ENCODE results near the gene CD33.

CD33 gene

DNA sequence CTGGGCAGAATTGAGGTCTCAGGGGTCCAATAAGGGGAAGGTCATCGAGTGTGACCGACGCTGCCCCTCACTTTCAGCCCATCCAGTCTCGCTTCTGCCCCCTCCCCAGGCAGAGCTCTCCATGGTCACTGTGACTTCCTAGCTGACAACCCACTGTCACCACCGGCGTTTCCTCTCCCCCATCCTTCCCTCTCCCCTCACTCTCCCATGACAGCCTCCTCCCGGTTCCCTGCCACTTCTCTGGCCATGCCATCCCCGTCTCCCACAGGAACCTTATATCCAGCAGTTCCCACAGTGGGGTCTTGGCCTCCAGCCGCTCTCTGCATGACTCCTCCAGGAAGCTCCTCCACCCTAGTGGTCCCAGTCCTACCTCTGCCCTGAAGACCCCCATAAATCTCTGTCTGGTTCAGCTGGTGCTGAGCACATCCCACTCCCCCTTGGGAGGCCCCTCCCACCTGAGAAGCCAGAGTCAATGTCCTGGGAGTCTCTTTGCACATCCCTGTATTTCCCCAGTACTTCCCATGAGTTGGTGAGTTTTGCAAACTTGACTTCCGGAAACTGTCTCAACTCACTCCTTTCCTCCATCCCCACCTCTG lies 24.7 kb upstream of the CD33 start:
- no peaks in the 10 kb centered on the region for H3K9me3 ChIP-seq (replicated peaks; ENCODE audit: insufficient read depth, low read length)
- H3K79me2 ChIP-seq (ENCODE audit: low read length) = no peaks in the 10 kb centered on the region
- DNase-seq = no peak
- H4K20me1 ChIP-seq (ENCODE audit: insufficient read depth, low read length) = no peaks in the 10 kb centered on the region
- no peak overlapping the region for H3K27ac ChIP-seq (ENCODE audit: low read length)
- H3K4me2 ChIP-seq (ENCODE audit: low read depth, low read length) = no peak overlapping the region
- no peaks in the 10 kb centered on the region; the same call in 1 of the 2 replicates for H3K27me3 ChIP-seq (replicated peaks; ENCODE audit: insufficient read depth, low read length)
- no peaks in the 10 kb centered on the region for H3K4me1 ChIP-seq (ENCODE audit: low read length)
- no peak for TF ChIP-seq EZH2 (optimal IDR thresholded peaks at IDR 0.05; ENCODE audit: low read depth, low read length)
- TF ChIP-seq EZH2phosphoT487 (IDR thresholded peaks at IDR 0.05; ENCODE audit: low read length) = no peak
- TF ChIP-seq, protein P1, sequence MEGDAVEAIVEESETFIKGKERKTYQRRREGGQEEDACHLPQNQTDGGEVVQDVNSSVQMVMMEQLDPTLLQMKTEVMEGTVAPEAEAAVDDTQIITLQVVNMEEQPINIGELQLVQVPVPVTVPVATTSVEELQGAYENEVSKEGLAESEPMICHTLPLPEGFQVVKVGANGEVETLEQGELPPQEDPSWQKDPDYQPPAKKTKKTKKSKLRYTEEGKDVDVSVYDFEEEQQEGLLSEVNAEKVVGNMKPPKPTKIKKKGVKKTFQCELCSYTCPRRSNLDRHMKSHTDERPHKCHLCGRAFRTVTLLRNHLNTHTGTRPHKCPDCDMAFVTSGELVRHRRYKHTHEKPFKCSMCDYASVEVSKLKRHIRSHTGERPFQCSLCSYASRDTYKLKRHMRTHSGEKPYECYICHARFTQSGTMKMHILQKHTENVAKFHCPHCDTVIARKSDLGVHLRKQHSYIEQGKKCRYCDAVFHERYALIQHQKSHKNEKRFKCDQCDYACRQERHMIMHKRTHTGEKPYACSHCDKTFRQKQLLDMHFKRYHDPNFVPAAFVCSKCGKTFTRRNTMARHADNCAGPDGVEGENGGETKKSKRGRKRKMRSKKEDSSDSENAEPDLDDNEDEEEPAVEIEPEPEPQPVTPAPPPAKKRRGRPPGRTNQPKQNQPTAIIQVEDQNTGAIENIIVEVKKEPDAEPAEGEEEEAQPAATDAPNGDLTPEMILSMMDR (IDR thresholded peaks at IDR 0.05; ENCODE audit: low read length) = no peak
- H3K36me3 ChIP-seq (replicated peaks; ENCODE audit: insufficient read depth, low read length) = no peaks in the 10 kb centered on the region
- H3K9me2 ChIP-seq (replicated peaks; ENCODE audit: insufficient read depth, low read length) = no peaks in the 10 kb centered on the region
- no peak overlapping the region for H2AFZ ChIP-seq (ENCODE audit: low read length)
- no peak overlapping the region for H3K4me3 ChIP-seq (ENCODE audit: low read length)
- H3F3A ChIP-seq (ENCODE audit: insufficient read depth, low read length) = no peaks in the 10 kb centered on the region
- H3K9ac ChIP-seq (ENCODE audit: low read length) = no peak overlapping the region

DNA sequence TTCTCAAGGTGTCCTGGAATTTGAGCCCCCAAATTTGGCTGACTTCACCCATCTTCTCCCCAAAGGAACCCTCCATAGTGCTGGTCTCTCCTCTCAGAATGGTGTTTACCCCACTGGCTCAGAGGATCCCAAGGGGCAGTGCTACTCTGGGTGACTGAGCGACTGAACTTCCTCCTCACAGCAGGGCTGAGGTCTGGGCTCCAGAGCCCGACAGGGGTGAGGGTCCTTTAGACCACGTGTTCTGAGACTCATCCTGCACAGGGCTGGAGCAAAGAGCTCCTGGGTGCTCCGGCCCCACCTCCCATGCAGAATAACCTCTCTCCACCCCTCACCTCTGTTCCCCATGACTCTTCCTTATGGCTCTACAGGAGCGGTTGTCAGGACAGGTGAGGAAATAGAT lies 23.2 kb upstream of the CD33 start:
- H3K9ac ChIP-seq (ENCODE audit: low read length) = no peak overlapping the region
- no peak overlapping the region for H3K4me2 ChIP-seq (ENCODE audit: low read depth, low read length)
- H3K4me1 ChIP-seq (ENCODE audit: low read length) = no peaks in the 10 kb centered on the region

DNA sequence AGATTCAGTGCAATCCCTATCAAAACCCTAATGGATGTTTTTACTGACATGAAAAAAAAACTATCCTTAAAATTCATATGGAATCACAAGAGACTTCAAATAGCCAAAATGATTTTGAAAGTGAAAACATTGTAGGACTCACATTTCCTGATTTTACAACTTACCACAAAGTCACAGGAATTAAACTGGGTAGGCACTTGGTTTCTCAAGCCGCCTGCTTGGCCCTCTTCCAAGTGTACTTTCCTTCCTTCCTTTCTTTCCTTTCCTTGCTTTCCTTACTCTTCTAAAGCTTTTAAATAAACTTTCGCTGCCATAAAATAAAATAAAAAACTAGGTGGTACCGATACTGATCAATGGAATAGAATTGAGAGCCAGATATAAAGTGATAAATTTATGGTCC lies 21.0 kb upstream of the CD33 start:
- no peak overlapping the region for H3K4me3 ChIP-seq (ENCODE audit: low read length)

More for the DNA sequence above, 23.2 kb upstream of the CD33 start:
- H3K9me3 ChIP-seq (replicated peaks; ENCODE audit: insufficient read depth, low read length) = no peaks in the 10 kb centered on the region
- H3K36me3 ChIP-seq (replicated peaks; ENCODE audit: insufficient read depth, low read length) = no peaks in the 10 kb centered on the region
- no peaks in the 10 kb centered on the region for H3K9me2 ChIP-seq (replicated peaks; ENCODE audit: insufficient read depth, low read length)
- no peak overlapping the region for H2AFZ ChIP-seq (ENCODE audit: low read length)
- no peaks in the 10 kb centered on the region for H3K27me3 ChIP-seq (replicated peaks; ENCODE audit: insufficient read depth, low read length)
- no peak overlapping the region for H3K27ac ChIP-seq (ENCODE audit: low read length)
- no peak for TF ChIP-seq EZH2 (optimal IDR thresholded peaks at IDR 0.05; ENCODE audit: low read depth, low read length)
- TF ChIP-seq, protein P1 (IDR thresholded peaks at IDR 0.05; ENCODE audit: low read length) = no peak
- TF ChIP-seq EZH2phosphoT487 (IDR thresholded peaks at IDR 0.05; ENCODE audit: low read length) = no peak
- no peak overlapping the region for H3K4me3 ChIP-seq (ENCODE audit: low read length)
- H3K79me2 ChIP-seq (ENCODE audit: low read length) = no peaks in the 10 kb centered on the region
- no peaks in the 10 kb centered on the region for H3F3A ChIP-seq (ENCODE audit: insufficient read depth, low read length)
- H4K20me1 ChIP-seq (ENCODE audit: insufficient read depth, low read length) = no peaks in the 10 kb centered on the region
- no peak for DNase-seq

More for the DNA sequence above, 21.0 kb upstream of the CD33 start:
- H3K9ac ChIP-seq (ENCODE audit: low read length) = no peak overlapping the region
- H4K20me1 ChIP-seq (ENCODE audit: insufficient read depth, low read length) = no peaks in the 10 kb centered on the region
- H3K9me3 ChIP-seq (replicated peaks; ENCODE audit: insufficient read depth, low read length) = no peaks in the 10 kb centered on the region
- H3K27ac ChIP-seq (ENCODE audit: low read length) = no peak overlapping the region
- H3K4me1 ChIP-seq (ENCODE audit: low read length) = no peaks in the 10 kb centered on the region
- H3K79me2 ChIP-seq (ENCODE audit: low read length) = no peaks in the 10 kb centered on the region
- TF ChIP-seq, protein P1 (IDR thresholded peaks at IDR 0.05; ENCODE audit: low read length) = no peak
- no peak for TF ChIP-seq EZH2 (optimal IDR thresholded peaks at IDR 0.05; ENCODE audit: low read depth, low read length)
- TF ChIP-seq EZH2phosphoT487 (IDR thresholded peaks at IDR 0.05; ENCODE audit: low read length) = no peak
- no peak for DNase-seq
- no peaks in the 10 kb centered on the region for H3K9me2 ChIP-seq (replicated peaks; ENCODE audit: insufficient read depth, low read length)
- H2AFZ ChIP-seq (ENCODE audit: low read length) = no peak overlapping the region
- no peak overlapping the region for H3K4me2 ChIP-seq (ENCODE audit: low read depth, low read length)
- no peaks in the 10 kb centered on the region for H3F3A ChIP-seq (ENCODE audit: insufficient read depth, low read length)
- H3K36me3 ChIP-seq (replicated peaks; ENCODE audit: insufficient read depth, low read length) = no peaks in the 10 kb centered on the region
- H3K27me3 ChIP-seq (replicated peaks; ENCODE audit: insufficient read depth, low read length) = no peaks in the 10 kb centered on the region

All from MM.1S (cell line).